ENCODE measurements around the gene COL8A2.

Gene COL8A2

GRCh38 chr1:36165145-36165544 is 40.1 kb upstream of the COL8A2 start:
- Histone ChIP-seq H3K4me1 (ENCODE audit: insufficient read depth, poor library complexity, severe bottlenecking) (peaks cover 42% of the 10 kb centered on the region), H3K4me3 (ENCODE audit: severe bottlenecking) (no peak overlapping the region), H3K27ac (ENCODE audit: poor library complexity, severe bottlenecking) (peak overlapping the region; percentile 97), H3K9me3 (ENCODE audit: severe bottlenecking) (no peaks in the 10 kb centered on the region), H3K36me3 (ENCODE audit: low read depth) (peaks cover 66% of the 10 kb centered on the region), H3K27me3 (ENCODE audit: insufficient read depth, poor library complexity, severe bottlenecking) (no peaks in the 10 kb centered on the region)
- ATAC-seq (ENCODE audit: low read depth) (no peak), DNase-seq (ENCODE audit: low spot score) (no peak)
- TF ChIP-seq, protein P1, sequence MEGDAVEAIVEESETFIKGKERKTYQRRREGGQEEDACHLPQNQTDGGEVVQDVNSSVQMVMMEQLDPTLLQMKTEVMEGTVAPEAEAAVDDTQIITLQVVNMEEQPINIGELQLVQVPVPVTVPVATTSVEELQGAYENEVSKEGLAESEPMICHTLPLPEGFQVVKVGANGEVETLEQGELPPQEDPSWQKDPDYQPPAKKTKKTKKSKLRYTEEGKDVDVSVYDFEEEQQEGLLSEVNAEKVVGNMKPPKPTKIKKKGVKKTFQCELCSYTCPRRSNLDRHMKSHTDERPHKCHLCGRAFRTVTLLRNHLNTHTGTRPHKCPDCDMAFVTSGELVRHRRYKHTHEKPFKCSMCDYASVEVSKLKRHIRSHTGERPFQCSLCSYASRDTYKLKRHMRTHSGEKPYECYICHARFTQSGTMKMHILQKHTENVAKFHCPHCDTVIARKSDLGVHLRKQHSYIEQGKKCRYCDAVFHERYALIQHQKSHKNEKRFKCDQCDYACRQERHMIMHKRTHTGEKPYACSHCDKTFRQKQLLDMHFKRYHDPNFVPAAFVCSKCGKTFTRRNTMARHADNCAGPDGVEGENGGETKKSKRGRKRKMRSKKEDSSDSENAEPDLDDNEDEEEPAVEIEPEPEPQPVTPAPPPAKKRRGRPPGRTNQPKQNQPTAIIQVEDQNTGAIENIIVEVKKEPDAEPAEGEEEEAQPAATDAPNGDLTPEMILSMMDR (IDR thresholded peaks at IDR 0.05; ENCODE audit: poor library complexity, severe bottlenecking) = no peak

GRCh38 chr1:36164361-36164760 is 39.3 kb upstream of the COL8A2 start:
- no peaks in the 10 kb centered on the region for H3K9me3 ChIP-seq (ENCODE audit: severe bottlenecking)
- ATAC-seq (ENCODE audit: low read depth) (no peak), DNase-seq (ENCODE audit: low spot score) (no peak)
- peaks cover 36% of the 10 kb centered on the region for H3K4me1 ChIP-seq (ENCODE audit: insufficient read depth, poor library complexity, severe bottlenecking)
- H3K4me3 ChIP-seq (ENCODE audit: severe bottlenecking) = no peak overlapping the region
- H3K27ac ChIP-seq (ENCODE audit: poor library complexity, severe bottlenecking) = peak overlapping the region; percentile 97
- TF ChIP-seq, protein P1 (IDR thresholded peaks at IDR 0.05; ENCODE audit: poor library complexity, severe bottlenecking) = no peak
- peaks cover 62% of the 10 kb centered on the region for H3K36me3 ChIP-seq (ENCODE audit: low read depth)
- H3K27me3 ChIP-seq (ENCODE audit: insufficient read depth, poor library complexity, severe bottlenecking) = no peaks in the 10 kb centered on the region

DNA sequence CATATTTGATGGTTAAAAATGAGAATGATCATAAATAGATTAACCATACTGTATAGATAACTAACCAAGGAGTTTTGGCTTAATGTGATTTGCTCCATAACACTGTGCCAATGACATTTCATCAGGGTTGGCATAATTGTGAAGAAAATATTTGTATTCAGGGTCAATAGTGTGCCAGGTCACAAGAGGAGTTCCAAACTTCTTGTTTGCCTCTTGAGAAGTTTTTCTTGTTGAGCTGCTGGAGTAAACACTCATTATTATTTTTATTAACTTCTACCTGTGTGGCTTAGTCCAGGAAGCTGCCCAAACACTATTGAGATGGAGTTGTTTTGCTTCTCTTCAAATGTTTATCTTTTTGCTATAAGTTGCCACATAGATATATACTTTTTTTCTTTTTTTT is 38.4 kb upstream of the COL8A2 start:
- Histone ChIP-seq H3K27ac (ENCODE audit: poor library complexity, severe bottlenecking) (peak overlapping the region; percentile 97), H3K27me3 (ENCODE audit: insufficient read depth, poor library complexity, severe bottlenecking) (no peaks in the 10 kb centered on the region), H3K4me3 (ENCODE audit: severe bottlenecking) (no peak overlapping the region), H3K9me3 (ENCODE audit: severe bottlenecking) (no peaks in the 10 kb centered on the region), H3K36me3 (ENCODE audit: low read depth) (peaks cover 67% of the 10 kb centered on the region), H3K4me1 (ENCODE audit: insufficient read depth, poor library complexity, severe bottlenecking) (peaks cover 46% of the 10 kb centered on the region)
- TF ChIP-seq, protein P1 (IDR thresholded peaks at IDR 0.05; ENCODE audit: poor library complexity, severe bottlenecking) = no peak
- ATAC-seq (ENCODE audit: low read depth) (no peak), DNase-seq (ENCODE audit: low spot score) (no peak)

- Histone ChIP-seq H3K36me3 (ENCODE audit: low read depth) (peaks cover 64% of the 10 kb centered on the region), H3K9me3 (ENCODE audit: severe bottlenecking) (no peaks in the 10 kb centered on the region), H3K4me1 (ENCODE audit: insufficient read depth, poor library complexity, severe bottlenecking) (peaks cover 46% of the 10 kb centered on the region), H3K27ac (ENCODE audit: poor library complexity, severe bottlenecking) (peak overlapping the region; percentile 97), H3K27me3 (ENCODE audit: insufficient read depth, poor library complexity, severe bottlenecking) (no peaks in the 10 kb centered on the region), H3K4me3 (ENCODE audit: severe bottlenecking) (no peak overlapping the region)
- TF ChIP-seq, protein P1 (IDR thresholded peaks at IDR 0.05; ENCODE audit: poor library complexity, severe bottlenecking) = no peak
- no peak for DNase-seq (ENCODE audit: low spot score)
- ATAC-seq (ENCODE audit: low read depth) = no peak
Observed at GRCh38 chr1:36162680-36163239, 37.7 kb upstream of the COL8A2 start.

Data from RWPE2 (cell line).